ENCODE data around the gene WDR90.

DNA sequence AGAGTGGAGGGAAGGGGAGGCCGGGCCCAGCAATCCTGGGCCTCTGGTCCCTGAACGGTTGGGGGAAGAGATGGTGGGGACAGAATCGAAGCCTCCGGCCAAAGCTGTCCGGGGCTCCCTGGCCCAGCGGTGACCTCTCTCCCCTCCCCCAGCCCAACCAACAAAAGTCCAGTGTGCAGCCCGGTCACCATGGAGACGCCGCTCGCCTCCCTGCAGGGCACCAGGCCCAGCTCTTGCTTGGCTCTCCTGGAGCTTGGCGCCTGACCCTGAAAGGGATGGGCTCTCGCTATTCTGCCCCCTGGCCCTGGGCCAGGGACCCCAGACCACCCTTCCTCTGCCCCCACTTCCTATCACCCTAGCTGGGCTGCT lies 67.0 kb downstream of the WDR90 start:
- TF ChIP-seq, protein P1, sequence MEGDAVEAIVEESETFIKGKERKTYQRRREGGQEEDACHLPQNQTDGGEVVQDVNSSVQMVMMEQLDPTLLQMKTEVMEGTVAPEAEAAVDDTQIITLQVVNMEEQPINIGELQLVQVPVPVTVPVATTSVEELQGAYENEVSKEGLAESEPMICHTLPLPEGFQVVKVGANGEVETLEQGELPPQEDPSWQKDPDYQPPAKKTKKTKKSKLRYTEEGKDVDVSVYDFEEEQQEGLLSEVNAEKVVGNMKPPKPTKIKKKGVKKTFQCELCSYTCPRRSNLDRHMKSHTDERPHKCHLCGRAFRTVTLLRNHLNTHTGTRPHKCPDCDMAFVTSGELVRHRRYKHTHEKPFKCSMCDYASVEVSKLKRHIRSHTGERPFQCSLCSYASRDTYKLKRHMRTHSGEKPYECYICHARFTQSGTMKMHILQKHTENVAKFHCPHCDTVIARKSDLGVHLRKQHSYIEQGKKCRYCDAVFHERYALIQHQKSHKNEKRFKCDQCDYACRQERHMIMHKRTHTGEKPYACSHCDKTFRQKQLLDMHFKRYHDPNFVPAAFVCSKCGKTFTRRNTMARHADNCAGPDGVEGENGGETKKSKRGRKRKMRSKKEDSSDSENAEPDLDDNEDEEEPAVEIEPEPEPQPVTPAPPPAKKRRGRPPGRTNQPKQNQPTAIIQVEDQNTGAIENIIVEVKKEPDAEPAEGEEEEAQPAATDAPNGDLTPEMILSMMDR (conservative IDR thresholded peaks at IDR 0.05 in 1 of 2, IDR thresholded peaks at IDR 0.05 in 1 of 2; ENCODE audit: extremely low read depth in 1 of 2, insufficient read depth in 1 of 2, low read depth in 1 of 2, low read length in 2 of 2) = no peak
- no peak for TF ChIP-seq EZH2 (IDR thresholded peaks at IDR 0.05; ENCODE audit: borderline replicate concordance, low read length)
